ENCODE data around the gene ALKBH1. TPM values are rescaled to one million over a fixed set of nuclear protein-coding genes. Genes with fewer than 3 reads are reported as not detected.
A peak's percentile ranks its signal among the peaks of the same experiment; 100 is the strongest.
"Not testable (repeated sequence)": the region's sequence is repeated elsewhere in the genome, so short reads cannot be mapped to it uniquely, and the experiment has no call there.

Gene ALKBH1
- total RNA-seq, result 9.2 TPM
- long read RNA-seq, transcript ALKBH1-201 (6 exons, 2,594 nt), result major isoform, 16 of 21 reads
- long read RNA-seq, partial matches to known transcripts, result 4 of 21 reads
- long read RNA-seq, other reads (novel, unspliced or antisense), result 0 of 21 reads

GRCh38 chr14:77707724-77708408 is at the start of gene ALKBH1, which contains the start of gene SLIRP:
ALKBH1 (minus strand) TSS chr14:77708023; CDS start chr14:77708004, 19 bp downstream.
SLIRP (plus strand) TSS chr14:77708103; CDS start chr14:77708112, 9 bp downstream.
- peak; percentile 95 for DNase-seq (ENCODE audit: low spot score)

DNA sequence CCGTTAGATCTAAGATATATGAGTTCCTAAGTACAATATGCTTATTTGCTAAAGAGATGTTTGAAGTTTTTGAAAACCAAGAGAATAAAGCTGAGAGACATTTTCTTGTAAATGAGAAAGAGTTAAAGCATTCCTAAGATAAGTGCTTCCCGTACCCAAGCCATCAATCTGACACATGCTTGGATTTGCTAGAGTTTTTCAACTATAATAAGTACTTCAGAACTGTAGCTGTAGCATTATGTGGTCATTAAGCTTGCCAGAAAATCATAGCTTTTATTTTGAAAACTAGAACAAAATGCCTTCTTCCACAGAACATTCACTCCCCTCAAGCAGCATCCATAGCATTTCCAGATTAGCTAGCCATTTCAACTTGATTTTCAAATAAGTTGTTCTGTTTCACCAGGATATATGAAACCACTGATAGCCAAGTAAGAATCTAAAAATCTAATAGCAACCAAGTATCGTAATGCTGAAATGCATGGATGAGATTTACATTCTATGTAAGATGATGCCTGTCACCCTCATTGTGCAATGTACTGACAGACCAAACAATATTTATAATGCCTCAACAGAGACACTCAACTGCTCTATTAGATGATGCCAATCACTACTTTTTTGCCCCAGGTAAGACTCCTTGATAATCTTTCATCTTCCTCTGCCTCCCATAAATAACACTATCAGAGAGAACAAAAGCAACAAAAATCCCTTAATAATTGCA is 45.1 kb upstream of the ALKBH1 start:
- DNase-seq (ENCODE audit: low spot score), result no peak

GRCh38 chr14:77752266-77752665 is 44.4 kb upstream of the ALKBH1 start:
- no peak for DNase-seq (ENCODE audit: low spot score)

DNA sequence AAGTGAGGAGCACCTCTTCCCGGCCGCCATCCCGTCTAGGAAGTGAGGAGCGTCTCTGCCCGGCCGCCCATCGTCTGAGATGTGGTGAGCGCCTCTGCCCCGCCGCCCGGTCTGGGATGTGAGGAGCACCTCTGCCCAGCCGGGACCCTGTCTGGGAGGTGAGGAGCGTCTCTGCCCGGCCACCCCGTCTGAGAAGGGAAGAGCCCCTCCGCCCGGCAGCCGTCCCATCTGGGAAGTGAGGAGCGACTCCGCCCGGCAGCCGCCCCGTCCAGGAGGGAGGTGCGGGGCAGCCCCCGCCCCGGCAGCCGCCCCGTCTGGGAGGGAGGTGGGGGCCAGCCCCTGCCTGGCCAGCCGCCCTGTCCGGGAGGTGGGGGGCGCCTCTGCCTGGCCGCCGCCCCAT is 39.6 kb upstream of the ALKBH1 start:
- DNase-seq (ENCODE audit: low spot score), result not testable (repeated sequence)

DNA sequence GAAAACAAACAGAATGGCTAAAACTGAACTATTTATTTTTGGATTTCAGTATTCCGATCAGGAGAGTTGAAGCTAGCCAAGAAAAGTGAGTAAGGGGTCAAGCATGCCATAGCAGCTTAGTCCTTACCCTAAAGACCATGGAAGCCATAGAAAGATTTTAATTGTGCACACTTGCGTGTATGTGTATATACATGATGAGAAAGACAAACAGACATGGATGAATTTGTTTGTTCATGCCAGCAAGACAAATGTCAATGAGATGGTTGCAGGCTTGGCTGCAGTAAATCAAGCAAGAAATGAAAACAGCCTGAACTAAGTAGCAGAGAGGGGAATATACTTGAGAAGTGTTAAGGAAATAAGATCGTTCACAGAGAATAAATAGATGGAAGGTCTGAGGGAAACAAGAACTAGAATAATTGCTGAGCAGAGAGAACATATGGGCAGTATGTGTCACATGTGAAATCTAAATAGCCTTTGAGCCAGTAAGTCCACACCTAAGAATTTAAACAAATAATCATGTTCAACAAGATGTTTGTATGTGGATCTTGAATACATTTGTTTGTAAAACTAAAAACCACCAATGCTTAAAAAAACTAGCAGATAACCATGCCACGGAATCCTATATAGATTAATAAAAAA is 38.4 kb upstream of the ALKBH1 start:
- no peak for DNase-seq (ENCODE audit: low spot score)

- DNase-seq (ENCODE audit: low spot score), result no peak
Observed at GRCh38 chr14:77741438-77741837, 33.6 kb upstream of the ALKBH1 start.

DNA sequence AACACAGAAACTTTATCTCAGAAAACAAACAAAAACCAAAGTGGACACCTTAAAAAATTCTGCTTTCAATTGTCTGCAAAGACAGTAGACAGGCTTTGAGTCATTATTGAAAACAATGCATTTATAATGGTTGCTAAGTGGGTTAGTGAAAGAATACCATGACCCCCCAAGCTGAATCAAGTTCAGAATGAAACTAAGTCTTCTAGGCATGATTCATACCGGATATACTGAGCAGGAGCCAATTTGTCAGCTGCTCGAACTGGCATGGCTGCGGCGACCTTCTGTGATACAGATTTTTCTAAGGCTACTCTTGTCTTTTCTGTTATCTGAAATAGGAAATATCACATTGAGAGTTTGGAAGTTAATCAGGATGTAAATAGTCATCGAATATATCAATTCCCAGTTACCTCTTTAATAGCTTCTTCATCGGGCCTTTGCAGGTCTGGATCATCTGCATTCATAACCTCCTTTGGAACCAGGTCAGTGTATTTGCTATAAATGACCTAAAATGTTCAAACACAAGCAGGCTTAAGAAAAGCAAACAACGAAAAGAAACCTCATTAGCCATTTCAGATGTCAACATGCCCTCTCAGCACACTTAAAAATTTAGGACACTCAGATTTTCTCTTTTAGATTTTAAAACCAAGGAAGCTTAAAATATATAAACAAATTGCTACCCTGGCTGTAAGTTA is 30.9 kb upstream of the ALKBH1 start:
- DNase-seq (ENCODE audit: low spot score), result no peak

DNA sequence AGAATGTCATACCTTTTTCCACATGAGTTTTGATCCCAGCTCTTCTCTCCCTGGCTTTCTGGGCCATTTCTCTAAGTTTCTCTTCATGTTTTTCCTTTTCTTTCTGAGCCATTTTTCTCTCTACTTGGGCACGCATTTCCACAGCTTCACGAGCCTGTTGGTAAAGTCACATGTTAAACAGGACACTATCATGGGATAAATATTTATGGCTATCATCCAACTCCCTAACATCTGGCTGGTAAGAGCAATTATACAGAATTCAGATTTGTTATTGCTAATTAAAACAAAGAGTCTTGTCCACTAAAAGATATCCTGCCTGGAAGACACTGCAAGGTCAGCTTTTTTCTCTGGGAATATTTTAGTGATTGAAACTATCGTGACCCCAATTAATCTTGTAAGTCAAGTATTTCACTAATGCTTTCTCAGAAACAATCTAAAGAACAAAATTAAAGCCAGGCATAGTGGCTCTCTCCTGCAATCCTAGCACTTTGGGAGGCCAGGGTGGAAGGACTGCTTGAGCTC is 23.2 kb upstream of the ALKBH1 start:
- DNase-seq (ENCODE audit: low spot score), result no peak

DNA sequence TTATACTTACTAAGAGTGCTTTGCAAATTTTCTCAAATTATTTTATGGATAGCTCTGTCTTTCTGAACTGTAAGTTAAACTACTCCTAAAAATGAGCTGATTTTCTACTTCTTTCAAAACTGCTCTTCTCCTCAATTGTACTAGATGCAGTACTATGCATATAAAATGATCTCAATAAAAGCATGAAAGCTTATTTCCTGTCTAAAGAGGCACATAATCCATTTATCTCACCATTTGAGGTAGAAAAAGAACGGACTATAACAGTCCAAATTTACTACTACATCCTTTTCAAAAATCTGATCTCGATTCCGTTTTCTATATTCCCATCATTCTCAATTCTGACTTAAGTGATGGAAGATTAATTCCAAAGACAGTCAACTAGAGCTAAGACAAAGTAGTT is 14.5 kb upstream of the ALKBH1 start:
- DNase-seq (ENCODE audit: low spot score), result no peak

DNA sequence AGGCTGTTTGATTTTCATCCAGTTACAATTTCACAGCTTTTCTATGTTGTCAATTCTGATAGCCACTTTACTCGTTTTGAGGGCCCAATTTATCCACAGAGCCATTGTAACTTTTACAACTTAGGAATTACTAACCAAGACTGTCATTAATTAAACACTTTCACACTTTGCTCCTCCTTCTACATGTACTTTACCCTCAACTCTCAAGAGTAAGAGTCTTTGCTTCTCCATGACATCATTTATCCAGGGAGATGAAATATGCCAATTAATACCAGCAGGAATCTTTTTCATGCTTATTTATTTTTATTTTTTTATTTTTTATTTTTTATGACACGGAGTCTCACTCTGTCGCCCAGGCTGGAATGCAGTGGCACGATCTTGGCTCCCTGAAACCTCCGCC is 13.6 kb upstream of the ALKBH1 start:
- DNase-seq (ENCODE audit: low spot score), result no peak

DNA sequence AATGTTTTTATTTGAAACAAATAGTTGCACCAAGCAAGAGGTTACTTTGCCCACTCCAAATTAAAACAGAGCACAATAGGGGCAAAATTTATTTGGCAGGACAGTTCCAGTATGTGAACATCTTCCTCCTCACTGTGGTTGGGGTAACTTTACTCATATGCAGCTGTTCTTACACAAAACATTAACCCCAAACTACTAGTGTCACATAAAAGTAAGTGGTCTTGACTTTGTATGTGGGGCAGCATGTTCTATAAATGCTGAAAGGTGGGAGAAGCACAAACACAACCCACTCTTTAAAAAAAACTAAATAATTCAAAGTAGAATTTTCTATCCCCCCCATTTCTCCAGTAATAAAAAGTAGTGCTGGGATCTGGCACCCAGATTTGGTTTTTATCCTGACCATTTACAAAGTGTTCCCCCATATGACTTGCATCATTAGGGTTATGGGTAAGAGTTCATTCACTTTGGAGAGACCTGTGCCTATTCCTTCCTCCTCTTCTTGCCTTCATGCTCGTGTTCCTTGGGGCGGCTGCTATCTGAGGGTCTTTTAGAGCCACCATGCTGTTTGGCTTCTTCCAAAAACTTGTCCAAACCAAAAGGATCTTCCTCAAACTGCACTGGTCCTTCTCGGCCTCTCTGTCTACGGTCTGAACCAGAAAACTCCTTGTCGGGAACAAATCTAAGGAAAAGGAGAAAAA is 9.9 kb upstream of the ALKBH1 start:
- no peak for DNase-seq (ENCODE audit: low spot score)

DNA sequence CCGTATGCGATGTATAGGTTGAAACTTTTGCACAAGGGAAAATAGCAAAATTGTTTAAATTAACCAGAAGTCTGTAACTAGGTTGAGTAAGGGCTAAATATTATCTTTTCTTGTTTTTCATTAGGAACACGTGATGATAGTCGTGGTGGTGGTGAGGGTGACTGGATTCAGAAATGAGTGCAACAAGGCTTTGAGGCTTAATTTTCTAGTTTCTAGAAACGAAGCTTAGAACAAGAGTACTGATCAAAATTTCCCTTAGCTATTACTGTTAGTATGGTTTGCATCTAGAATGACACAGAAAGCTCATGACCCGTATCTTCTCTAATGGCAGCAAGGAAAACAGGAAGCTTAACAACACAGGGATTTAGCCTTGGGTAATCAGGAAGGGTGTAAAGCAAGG is 7.1 kb upstream of the ALKBH1 start:
- no peak for DNase-seq (ENCODE audit: low spot score)

DNA sequence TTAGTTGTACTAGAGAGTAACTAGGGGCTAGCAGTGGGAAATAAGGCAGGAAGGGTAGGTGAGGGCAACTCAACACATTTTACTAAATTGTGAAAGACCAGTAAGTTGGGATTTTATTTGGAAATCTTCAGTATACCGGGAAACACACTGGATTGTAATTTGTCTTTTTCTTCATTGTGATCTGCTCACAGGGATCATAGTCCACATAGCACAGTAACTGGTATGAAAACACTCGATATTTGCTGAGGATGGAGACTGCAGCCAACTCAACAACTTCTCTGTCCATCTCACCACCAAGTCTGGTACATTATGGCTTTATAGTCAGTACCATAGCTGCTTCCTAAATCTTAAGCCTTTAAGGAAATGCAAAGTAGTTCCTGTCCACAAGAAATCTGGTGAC is 2.5 kb upstream of the ALKBH1 start:
- no peak for DNase-seq (ENCODE audit: low spot score)

DNA sequence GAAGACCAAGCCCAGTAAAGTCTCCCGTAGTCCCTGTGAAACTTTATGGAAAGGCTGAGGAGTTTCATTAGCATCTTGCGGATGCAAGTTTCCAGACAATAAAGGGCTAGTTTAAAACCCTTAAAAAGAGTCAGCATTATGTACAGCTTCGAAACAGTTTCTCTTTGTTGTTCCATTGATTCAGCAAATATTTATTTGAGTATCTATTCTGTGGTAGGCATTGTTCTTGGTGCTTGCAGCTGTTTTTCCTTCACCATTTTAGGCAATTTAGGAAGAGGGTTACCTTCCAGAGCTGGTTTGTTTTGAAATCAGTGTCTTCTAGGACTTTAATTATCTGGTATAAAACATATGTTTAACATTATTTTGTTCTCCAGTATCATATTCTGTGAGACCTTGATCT is 1.6 kb upstream of the ALKBH1 start:
- no peak for DNase-seq (ENCODE audit: low spot score)

- no peak for DNase-seq (ENCODE audit: low spot score)
Observed at GRCh38 chr14:77708749-77709148, 926 bp upstream of the ALKBH1 start.

DNA sequence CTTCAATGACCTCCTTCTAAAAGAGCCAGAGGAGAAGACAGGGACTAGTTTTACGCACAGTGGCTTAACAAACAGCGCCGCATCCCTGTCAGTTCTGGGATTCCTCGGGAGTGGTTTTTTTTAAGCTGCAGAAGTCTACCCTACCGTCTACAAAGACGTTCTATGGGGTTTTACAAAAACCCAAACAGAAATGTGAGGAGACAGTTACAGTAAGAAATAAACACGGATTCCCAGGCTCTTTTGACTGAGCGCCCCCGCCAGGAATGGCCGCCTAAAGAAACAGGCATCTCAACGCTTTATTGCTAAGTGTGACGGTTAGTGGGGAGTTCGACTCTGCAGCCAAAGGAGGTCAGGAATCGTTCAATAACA is 484 bp downstream of the ALKBH1 start:
- no peak for DNase-seq (ENCODE audit: low spot score)

DNA sequence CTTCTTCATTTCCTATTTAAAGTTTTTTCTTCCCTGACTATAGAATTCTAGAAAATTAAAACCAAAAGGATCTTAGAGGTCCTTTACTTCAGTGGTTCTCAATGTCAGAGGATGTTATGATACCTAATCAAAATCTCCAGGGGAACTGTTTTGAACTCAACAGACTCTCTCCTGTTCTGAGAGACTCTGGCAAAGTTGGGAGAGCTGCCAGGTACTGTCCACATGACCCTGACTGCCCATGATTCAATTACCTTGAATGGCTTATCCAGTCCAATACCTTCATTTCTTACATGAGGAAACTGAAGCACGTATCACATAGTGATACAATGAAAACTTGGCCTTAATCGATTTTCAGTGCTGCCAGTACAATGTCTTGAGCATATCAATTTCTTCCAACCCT is 16.6 kb downstream of the ALKBH1 start:
- no peak for DNase-seq (ENCODE audit: low spot score)

GRCh38 chr14:77682158-77682553 is 25.7 kb downstream of the ALKBH1 start:
- no peak for DNase-seq (ENCODE audit: low spot score)

- DNase-seq (ENCODE audit: low spot score), result no peak
Observed at GRCh38 chr14:77681196-77682157, 26.3 kb downstream of the ALKBH1 start.

DNA sequence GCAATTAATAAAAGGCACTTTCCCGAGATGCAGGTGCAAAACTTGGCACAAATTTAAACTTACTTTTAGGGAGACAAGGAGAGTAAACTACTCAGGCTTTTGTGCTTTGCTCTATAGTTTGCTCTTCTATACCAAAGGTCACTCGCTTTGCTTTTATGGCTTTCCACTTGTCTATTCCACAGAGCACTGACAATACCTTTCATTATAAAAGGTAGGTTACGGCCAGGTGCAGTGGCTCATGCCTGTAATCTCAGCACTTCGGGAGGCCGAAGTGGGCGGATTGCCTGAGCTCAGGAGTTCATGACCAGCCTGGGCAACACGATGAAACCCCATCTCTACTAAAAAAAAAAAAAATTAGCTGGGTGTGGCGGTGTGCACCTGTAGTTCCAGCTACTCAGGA is 32.9 kb downstream of the ALKBH1 start:
- DNase-seq (ENCODE audit: low spot score), result no peak

Data from mesenteric fat pad (tissue), 1 donor.